ENCODE measurements around the gene KCNH3.

DNA sequence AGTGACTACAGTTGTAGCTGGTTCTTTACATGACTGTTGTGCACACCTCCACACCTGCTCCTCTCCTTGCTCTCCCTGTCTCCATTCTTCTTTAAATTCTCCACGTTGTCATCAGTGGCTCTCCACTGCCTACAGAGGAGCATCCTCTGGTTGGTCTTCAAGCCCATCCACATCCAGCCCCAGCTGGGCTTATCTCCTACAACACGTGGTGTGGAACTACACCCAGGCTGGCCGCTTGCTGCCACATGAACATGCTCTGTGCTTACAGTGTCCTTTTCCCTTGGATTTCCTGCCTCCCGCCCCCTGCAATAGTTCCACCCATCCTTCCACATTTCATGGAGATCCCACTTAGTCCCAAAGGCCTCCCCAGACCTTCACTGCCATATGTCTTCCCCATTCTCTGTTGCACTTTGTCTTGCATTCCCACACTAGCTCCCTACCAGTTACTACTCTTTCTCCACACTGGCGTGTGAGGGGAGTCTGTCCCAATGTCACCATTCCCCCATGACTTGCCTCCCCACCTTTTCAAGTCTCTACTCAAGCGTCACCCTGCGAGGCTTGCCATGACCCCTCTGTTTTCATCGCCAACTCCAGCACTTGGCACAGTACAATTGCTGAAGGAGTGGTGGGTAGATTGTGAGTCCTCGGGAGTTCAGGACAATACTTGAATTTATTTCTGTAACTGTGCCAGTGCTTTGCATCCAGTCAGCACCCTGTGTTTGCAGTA lies 38.9 kb downstream of the KCNH3 start:
- no peak for TF ChIP-seq POLR2A (IDR thresholded peaks at IDR 0.05)
- no peak for TF ChIP-seq CTCF (IDR thresholded peaks at IDR 0.05)

All from testis (tissue), 2 donors.